ENCODE results near the gene TMEM178B.

The TMEM178B gene

DNA sequence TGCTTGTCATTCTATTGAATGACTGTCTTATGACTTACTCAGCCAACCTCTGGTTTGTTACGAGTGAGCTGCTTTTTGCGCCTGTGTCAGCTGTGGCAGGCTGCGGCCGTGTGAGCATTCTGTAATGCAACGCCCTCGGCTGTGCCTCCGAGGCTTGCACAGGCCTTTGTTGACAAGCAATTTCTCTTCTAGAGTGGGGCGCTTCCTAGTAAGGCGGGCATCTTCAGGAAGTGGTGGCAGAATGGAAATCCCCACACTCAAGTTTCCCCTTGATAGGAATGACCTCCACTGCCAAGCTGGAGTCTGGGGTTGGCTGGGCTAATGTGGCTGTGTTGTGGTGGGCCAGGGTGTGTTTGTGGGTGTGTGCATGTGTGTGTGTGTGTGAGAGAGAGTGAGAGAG, 20.2 kb upstream of the TMEM178B start:
- H3K9me3 ChIP-seq (ENCODE audit: control insufficient read depth, insufficient read depth, low read depth, low read length), result no peaks in the 10 kb centered on the region
- H3K4me3 ChIP-seq (ENCODE audit: low read depth, low read length), result no peak overlapping the region
- no peaks in the 10 kb centered on the region for H3K4me1 ChIP-seq (ENCODE audit: control insufficient read depth, insufficient read depth, low read length)
- TF ChIP-seq ZNF76 (tag by site-specific recombination; IDR thresholded peaks at IDR 0.05; ENCODE audit: borderline replicate concordance, low read depth), result no peak
- TF ChIP-seq ZNF792 (tag by site-specific recombination; IDR thresholded peaks at IDR 0.05), result no peak
- TF ChIP-seq, protein P1, sequence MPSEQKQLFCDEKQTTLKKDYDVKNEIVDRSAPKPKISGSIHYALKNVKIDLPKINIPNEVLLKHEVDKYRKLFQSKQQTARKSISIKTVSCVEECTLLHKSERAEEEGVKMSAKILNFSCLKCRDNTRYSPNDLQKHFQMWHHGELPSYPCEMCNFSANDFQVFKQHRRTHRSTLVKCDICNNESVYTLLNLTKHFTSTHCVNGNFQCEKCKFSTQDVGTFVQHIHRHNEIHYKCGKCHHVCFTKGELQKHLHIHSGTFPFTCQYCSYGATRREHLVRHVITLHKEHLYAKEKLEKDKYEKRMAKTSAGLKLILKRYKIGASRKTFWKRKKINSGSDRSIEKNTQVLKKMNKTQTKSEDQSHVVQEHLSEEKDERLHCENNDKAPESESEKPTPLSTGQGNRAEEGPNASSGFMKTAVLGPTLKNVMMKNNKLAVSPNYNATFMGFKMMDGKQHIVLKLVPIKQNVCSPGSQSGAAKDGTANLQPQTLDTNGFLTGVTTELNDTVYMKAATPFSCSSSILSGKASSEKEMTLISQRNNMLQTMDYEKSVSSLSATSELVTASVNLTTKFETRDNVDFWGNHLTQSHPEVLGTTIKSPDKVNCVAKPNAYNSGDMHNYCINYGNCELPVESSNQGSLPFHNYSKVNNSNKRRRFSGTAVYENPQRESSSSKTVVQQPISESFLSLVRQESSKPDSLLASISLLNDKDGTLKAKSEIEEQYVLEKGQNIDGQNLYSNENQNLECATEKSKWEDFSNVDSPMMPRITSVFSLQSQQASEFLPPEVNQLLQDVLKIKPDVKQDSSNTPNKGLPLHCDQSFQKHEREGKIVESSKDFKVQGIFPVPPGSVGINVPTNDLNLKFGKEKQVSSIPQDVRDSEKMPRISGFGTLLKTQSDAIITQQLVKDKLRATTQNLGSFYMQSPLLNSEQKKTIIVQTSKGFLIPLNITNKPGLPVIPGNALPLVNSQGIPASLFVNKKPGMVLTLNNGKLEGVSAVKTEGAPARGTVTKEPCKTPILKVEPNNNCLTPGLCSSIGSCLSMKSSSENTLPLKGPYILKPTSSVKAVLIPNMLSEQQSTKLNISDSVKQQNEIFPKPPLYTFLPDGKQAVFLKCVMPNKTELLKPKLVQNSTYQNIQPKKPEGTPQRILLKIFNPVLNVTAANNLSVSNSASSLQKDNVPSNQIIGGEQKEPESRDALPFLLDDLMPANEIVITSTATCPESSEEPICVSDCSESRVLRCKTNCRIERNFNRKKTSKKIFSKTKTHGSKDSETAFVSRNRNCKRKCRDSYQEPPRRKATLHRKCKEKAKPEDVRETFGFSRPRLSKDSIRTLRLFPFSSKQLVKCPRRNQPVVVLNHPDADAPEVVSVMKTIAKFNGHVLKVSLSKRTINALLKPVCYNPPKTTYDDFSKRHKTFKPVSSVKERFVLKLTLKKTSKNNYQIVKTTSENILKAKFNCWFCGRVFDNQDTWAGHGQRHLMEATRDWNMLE (tag by site-specific recombination; conservative IDR thresholded peaks at IDR 0.05; ENCODE audit: low read depth), result no peak
- no peak for TF ChIP-seq MEIS1 (CRISPR knock-in tag; IDR thresholded peaks at IDR 0.05; ENCODE audit: borderline replicate concordance)
- no peak for TF ChIP-seq FEZF1 (tag by site-specific recombination; IDR thresholded peaks at IDR 0.05)
- no peak for TF ChIP-seq OVOL3 (tag by site-specific recombination; IDR thresholded peaks at IDR 0.05)
- no peak for TF ChIP-seq ZNF707 (tag by site-specific recombination; IDR thresholded peaks at IDR 0.05)
- no peak for TF ChIP-seq KLF8 (tag by site-specific recombination; IDR thresholded peaks at IDR 0.05)
- TF ChIP-seq ZNF660 (tag by site-specific recombination; IDR thresholded peaks at IDR 0.05), result no peak
- TF ChIP-seq ZNF521 (tag by site-specific recombination; IDR thresholded peaks at IDR 0.05), result no peak
- no peak for TF ChIP-seq MZF1 (tag by site-specific recombination; IDR thresholded peaks at IDR 0.05; ENCODE audit: borderline replicate concordance)
- no peak for TF ChIP-seq HOXC10 (CRISPR knock-in tag; IDR thresholded peaks at IDR 0.05)
- TF ChIP-seq BCL11A (tag by site-specific recombination; IDR thresholded peaks at IDR 0.05; ENCODE audit: low read depth), result no peak
- TF ChIP-seq ZNF624 (tag by site-specific recombination; IDR thresholded peaks at IDR 0.05), result no peak
- TF ChIP-seq, protein P2, sequence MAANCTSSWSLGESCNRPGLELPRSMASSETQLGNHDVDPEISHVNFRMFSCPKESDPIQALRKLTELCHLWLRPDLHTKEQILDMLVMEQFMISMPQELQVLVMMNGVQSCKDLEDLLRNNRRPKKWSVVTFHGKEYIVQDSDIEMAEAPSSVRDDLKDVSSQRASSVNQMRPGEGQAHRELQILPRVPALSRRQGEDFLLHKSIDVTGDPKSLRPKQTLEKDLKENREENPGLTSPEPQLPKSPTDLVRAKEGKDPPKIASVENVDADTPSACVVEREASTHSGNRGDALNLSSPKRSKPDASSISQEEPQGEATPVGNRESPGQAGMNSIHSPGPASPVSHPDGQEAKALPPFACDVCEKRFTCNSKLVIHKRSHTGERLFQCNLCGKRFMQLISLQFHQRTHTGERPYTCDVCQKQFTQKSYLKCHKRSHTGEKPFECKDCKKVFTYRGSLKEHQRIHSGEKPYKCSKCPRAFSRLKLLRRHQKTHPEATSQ (tag by site-specific recombination; IDR thresholded peaks at IDR 0.05), result no peak
- TF ChIP-seq ZNF169 (tag by site-specific recombination; IDR thresholded peaks at IDR 0.05), result no peak
- TF ChIP-seq KLF9 (tag by site-specific recombination; IDR thresholded peaks at IDR 0.05; ENCODE audit: low read depth), result no peak
- no peak for TF ChIP-seq ZNF530 (tag by site-specific recombination; IDR thresholded peaks at IDR 0.05; ENCODE audit: low read depth)
- TF ChIP-seq RBAK (tag by site-specific recombination; IDR thresholded peaks at IDR 0.05), result no peak
- TF ChIP-seq PRDM1 (tag by site-specific recombination; IDR thresholded peaks at IDR 0.05), result no peak
- CTCF ChIA-PET, result no interaction called here
- POLR2A ChIA-PET, result no interaction called here
- H3K27ac ChIP-seq (ENCODE audit: extremely low read depth, low read depth, low read length), result no peak overlapping the region
- H3K36me3 ChIP-seq (ENCODE audit: control insufficient read depth in 2 of 2, insufficient read depth in 1 of 2, low read length in 2 of 2), result no peaks in the 10 kb centered on the region

DNA sequence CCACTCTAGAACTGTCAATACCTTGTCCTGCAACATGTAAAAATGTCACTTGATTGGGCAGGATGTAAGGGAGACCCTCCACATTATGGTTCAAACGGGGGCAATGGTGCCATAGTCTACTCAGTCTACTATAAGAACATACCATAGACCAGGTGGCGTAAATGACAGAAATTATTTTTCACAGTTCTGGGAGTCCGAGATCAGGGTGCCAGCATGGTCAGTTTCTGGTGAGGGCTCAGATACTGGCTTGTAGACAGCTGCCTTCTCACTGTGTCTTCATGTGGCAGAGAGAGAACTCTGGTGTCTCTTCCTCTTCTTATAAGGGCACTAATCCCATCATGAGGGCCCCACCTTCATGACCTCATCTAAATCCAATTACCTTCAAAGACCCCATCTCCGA, 18.7 kb upstream of the TMEM178B start:
- ChIA-PET CTCF (no interaction called here), POLR2A (no interaction called here)
- TF ChIP-seq MEIS1 (CRISPR knock-in tag; IDR thresholded peaks at IDR 0.05; ENCODE audit: borderline replicate concordance) (no peak), ZNF426 (tag by site-specific recombination; IDR thresholded peaks at IDR 0.05) (no peak), ZIC2 (tag by site-specific recombination; IDR thresholded peaks at IDR 0.05) (no peak), SETDB1 (IDR thresholded peaks at IDR 0.05; ENCODE audit: insufficient read length, low read length) (no peak), ZNF146 (tag by site-specific recombination; IDR thresholded peaks at IDR 0.05) (no peak), ZNF707 (tag by site-specific recombination; IDR thresholded peaks at IDR 0.05) (no peak), ZNF184 (tag by site-specific recombination; IDR thresholded peaks at IDR 0.05) (no peak)
- TF ChIP-seq, protein P3, sequence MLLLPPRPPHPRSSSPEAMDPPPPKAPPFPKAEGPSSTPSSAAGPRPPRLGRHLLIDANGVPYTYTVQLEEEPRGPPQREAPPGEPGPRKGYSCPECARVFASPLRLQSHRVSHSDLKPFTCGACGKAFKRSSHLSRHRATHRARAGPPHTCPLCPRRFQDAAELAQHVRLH (tag by site-specific recombination; IDR thresholded peaks at IDR 0.05), result no peak
- TF ChIP-seq, protein P4, sequence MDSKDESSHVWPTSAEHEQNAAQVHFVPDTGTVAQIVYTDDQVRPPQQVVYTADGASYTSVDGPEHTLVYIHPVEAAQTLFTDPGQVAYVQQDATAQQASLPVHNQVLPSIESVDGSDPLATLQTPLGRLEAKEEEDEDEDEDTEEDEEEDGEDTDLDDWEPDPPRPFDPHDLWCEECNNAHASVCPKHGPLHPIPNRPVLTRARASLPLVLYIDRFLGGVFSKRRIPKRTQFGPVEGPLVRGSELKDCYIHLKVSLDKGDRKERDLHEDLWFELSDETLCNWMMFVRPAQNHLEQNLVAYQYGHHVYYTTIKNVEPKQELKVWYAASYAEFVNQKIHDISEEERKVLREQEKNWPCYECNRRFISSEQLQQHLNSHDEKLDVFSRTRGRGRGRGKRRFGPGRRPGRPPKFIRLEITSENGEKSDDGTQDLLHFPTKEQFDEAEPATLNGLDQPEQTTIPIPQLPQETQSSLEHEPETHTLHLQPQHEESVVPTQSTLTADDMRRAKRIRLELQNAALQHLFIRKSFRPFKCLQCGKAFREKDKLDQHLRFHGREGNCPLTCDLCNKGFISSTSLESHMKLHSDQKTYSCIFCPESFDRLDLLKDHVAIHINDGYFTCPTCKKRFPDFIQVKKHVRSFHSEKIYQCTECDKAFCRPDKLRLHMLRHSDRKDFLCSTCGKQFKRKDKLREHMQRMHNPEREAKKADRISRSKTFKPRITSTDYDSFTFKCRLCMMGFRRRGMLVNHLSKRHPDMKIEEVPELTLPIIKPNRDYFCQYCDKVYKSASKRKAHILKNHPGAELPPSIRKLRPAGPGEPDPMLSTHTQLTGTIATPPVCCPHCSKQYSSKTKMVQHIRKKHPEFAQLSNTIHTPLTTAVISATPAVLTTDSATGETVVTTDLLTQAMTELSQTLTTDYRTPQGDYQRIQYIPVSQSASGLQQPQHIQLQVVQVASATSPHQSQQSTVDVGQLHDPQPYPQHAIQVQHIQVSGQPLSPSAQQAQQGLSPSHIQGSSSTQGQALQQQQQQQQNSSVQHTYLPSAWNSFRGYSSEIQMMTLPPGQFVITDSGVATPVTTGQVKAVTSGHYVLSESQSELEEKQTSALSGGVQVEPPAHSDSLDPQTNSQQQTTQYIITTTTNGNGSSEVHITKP (tag by site-specific recombination; IDR thresholded peaks at IDR 0.05), result no peak
- Histone ChIP-seq H3K4me3 (ENCODE audit: low read depth, low read length) (no peak overlapping the region), H3K4me1 (ENCODE audit: control insufficient read depth, insufficient read depth, low read length) (no peaks in the 10 kb centered on the region), H3K9me3 (ENCODE audit: control insufficient read depth, insufficient read depth, low read depth, low read length) (no peaks in the 10 kb centered on the region), H3K27ac (ENCODE audit: extremely low read depth, low read depth, low read length) (no peak overlapping the region), H3K36me3 (ENCODE audit: control insufficient read depth in 2 of 2, insufficient read depth in 1 of 2, low read length in 2 of 2) (no peaks in the 10 kb centered on the region)
